IPS-15b (cell line): ENCODE results near the gene GRID1.

Experiments
- H3K27me3 ChIP-seq: one replicate; pipeline ENCODE4 v1.6.1; 2013; ENCODE audit warnings: low read length; ENCODE audit not compliant: control insufficient read depth, insufficient read depth
- H3K36me3 ChIP-seq: one replicate; pipeline ENCODE4 v1.6.1; 2013; ENCODE audit warnings: low read length; ENCODE audit not compliant: control insufficient read depth, insufficient read depth
- H3K4me1 ChIP-seq: one replicate; pipeline ENCODE4 v1.6.1; 2013; ENCODE audit warnings: mild to moderate bottlenecking, low read length; ENCODE audit not compliant: control insufficient read depth, insufficient read depth
- H3K4me3 ChIP-seq: one replicate; pipeline ENCODE4 v1.5.1; 2013; ENCODE audit warnings: low read depth, low read length
- H3K9ac ChIP-seq: one replicate; pipeline ENCODE4 v1.6.1; 2013; ENCODE audit warnings: low read depth, mild to moderate bottlenecking, low read length
- H3K9me3 ChIP-seq: one replicate; pipeline ENCODE4 v1.6.1; 2013; ENCODE audit warnings: mild to moderate bottlenecking, low read length; ENCODE audit not compliant: control insufficient read depth, insufficient read depth

Gene GRID1

DNA sequence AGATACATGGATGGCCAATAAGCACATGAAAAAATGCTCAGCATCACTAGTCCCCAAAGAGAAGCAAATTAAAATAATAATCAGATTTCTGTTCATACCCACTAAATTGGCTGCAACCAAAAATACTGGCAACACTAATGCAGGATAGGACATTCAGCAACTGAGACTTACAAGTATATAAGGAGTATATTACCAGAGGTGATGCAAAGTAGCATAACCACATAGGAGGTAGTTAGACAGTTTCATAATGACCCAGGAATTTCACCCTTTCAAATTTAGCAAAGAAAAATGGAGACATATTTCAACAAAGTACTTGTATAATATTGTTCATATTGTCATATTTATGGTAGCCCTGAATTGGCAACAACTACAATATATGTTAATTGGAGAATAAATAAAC is 727.8 kb downstream of the GRID1 start:
- H3K27me3 ChIP-seq: no peaks in the 10 kb centered on the region
- no peaks in the 10 kb centered on the region for H3K4me1 ChIP-seq
- no peak overlapping the region for H3K9ac ChIP-seq
- no peak overlapping the region for H3K4me3 ChIP-seq
- no peaks in the 10 kb centered on the region for H3K9me3 ChIP-seq
- H3K36me3 ChIP-seq: no peaks in the 10 kb centered on the region

DNA sequence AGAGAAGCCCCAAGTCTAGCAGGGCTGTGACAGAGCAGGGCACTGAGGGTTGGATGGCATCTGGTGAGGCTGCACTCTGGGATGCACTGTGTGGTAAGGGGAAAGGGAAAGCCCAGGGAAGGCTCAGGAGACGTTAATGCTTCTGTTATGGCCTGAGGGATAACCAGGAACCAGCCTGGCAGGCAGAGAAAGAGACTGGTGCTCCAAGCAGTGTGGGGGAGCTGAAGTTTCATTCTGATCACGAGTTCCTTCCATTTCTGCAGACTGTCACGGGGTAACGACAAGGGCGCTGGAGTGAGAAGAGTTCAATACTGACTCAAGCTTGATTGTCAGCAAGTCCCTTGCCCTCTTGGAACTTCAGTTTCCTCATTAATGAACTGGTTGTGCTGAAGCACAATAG is 730.9 kb downstream of the GRID1 start:
- Histone ChIP-seq H3K36me3 (no peaks in the 10 kb centered on the region), H3K4me3 (no peak overlapping the region), H3K4me1 (no peaks in the 10 kb centered on the region), H3K9me3 (no peaks in the 10 kb centered on the region), H3K9ac (no peak overlapping the region), H3K27me3 (no peaks in the 10 kb centered on the region)

- Histone ChIP-seq H3K4me3 (no peak overlapping the region), H3K4me1 (no peaks in the 10 kb centered on the region), H3K9ac (no peak overlapping the region), H3K36me3 (no peaks in the 10 kb centered on the region), H3K9me3 (no peaks in the 10 kb centered on the region), H3K27me3 (no peaks in the 10 kb centered on the region)
These were observed 742.1 kb downstream of the GRID1 start for GRCh38 chr10:85624511-85624910.

GRCh38 chr10:85623758-85624157 is 742.8 kb downstream of the GRID1 start:
- Histone ChIP-seq H3K4me3 (no peak overlapping the region), H3K9ac (no peak overlapping the region), H3K4me1 (no peaks in the 10 kb centered on the region), H3K9me3 (no peaks in the 10 kb centered on the region), H3K27me3 (no peaks in the 10 kb centered on the region), H3K36me3 (no peaks in the 10 kb centered on the region)

DNA sequence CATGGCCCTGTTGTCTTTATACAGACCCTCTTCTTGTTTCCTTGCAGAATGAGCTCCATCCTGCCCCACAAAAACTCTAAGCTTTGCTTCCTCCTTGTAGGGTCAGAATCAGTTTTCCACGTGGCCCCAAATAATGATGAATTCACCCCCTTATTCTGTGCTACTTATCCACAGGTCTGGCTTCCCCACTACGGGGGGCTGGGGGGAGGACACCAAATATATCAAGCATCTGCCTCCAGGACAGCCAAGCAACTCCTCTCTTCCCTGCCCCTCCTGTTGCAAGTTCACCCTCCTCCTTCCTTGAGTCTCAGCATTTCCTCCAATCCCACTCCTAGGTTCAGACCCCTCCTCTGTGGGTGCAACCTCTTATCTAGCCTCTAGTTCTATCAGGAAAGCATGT is 743.3 kb downstream of the GRID1 start:
- H3K4me1 ChIP-seq: no peaks in the 10 kb centered on the region
- H3K27me3 ChIP-seq: no peaks in the 10 kb centered on the region
- H3K9ac ChIP-seq: no peak overlapping the region
- H3K4me3 ChIP-seq: no peak overlapping the region
- no peaks in the 10 kb centered on the region for H3K36me3 ChIP-seq
- no peaks in the 10 kb centered on the region for H3K9me3 ChIP-seq

DNA sequence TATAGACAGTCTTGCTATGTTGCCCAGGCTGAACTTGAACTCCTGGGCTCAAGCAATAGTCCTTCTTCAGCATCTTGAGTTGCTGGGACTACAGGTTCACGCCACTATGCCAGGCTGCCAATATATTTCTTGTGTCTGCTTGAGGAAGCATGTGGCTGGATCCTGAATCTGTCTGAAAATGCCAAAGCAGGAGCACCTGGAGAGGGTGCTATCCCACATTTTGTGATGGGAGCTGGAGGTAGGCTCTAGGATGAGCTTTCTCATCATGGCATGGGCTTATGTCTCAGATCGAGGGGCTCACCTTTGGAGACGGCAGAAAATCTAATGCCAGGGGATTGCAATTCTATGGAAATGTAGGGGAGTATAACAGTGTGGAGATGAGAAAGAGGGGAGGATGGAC is 744.2 kb downstream of the GRID1 start:
- no peaks in the 10 kb centered on the region for H3K4me1 ChIP-seq
- no peak overlapping the region for H3K9ac ChIP-seq
- no peaks in the 10 kb centered on the region for H3K9me3 ChIP-seq
- H3K4me3 ChIP-seq: no peak overlapping the region
- H3K36me3 ChIP-seq: no peaks in the 10 kb centered on the region
- H3K27me3 ChIP-seq: no peaks in the 10 kb centered on the region

- no peaks in the 10 kb centered on the region for H3K9me3 ChIP-seq
- H3K27me3 ChIP-seq: no peaks in the 10 kb centered on the region
- H3K4me1 ChIP-seq: no peaks in the 10 kb centered on the region
- no peaks in the 10 kb centered on the region for H3K36me3 ChIP-seq
- H3K4me3 ChIP-seq: no peak overlapping the region
- H3K9ac ChIP-seq: no peak overlapping the region
These were observed 745.0 kb downstream of the GRID1 start for GRCh38 chr10:85621562-85621961.

DNA sequence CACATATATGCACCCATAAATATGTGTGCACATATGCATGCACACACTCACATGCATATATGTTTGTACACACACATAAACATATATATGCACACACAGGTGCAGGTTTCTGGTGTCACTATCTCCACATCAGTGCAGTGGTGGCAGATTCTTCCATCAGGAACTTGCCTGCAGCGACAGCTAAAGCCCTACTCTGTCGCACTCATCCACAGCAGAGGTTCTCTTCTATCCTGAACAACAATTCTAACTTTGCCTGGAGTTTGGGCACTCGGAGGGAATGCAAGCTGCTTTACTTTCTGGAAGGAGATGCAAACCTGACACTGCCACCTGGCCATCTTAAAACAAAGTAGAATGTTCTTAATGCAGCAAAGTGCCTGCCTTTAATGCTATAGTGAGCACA is 745.8 kb downstream of the GRID1 start:
- Histone ChIP-seq H3K9me3 (no peaks in the 10 kb centered on the region), H3K36me3 (no peaks in the 10 kb centered on the region), H3K9ac (no peak overlapping the region), H3K4me1 (no peaks in the 10 kb centered on the region), H3K27me3 (no peaks in the 10 kb centered on the region), H3K4me3 (no peak overlapping the region)

GRCh38 chr10:85619832-85620231 is 746.8 kb downstream of the GRID1 start:
- Histone ChIP-seq H3K9ac (no peak overlapping the region), H3K27me3 (no peaks in the 10 kb centered on the region)

DNA sequence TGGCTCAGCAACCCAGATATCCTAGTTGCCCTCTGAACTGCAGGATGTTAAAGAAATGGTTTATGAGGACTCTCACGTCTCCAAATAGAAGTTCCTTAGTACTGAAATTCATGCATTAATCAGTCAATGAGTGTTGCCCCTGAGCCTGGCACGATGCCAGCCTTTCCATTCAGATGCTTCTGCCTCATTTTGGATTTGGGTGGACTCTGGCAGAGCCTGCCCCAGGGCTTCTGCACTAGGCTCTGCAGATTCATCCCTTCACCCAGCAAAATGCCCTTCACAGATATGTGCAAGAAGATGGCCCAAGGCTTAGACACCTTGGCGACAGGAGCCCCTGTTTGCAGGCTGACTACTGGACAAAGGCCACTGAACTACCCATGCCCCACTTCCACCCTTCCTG is 747.8 kb downstream of the GRID1 start:
- H3K4me1 ChIP-seq: no peaks in the 10 kb centered on the region
- H3K36me3 ChIP-seq: no peaks in the 10 kb centered on the region
- no peak overlapping the region for H3K9ac ChIP-seq
- H3K9me3 ChIP-seq: no peaks in the 10 kb centered on the region
- H3K27me3 ChIP-seq: no peaks in the 10 kb centered on the region
- H3K4me3 ChIP-seq: no peak overlapping the region

More at GRCh38 chr10:85619832-85620231, 746.8 kb downstream of the GRID1 start:
- H3K9me3 ChIP-seq: no peaks in the 10 kb centered on the region
- H3K36me3 ChIP-seq: no peaks in the 10 kb centered on the region
- H3K4me1 ChIP-seq: no peaks in the 10 kb centered on the region
- no peak overlapping the region for H3K4me3 ChIP-seq

- H3K9me3 ChIP-seq: no peaks in the 10 kb centered on the region
- H3K4me1 ChIP-seq: no peaks in the 10 kb centered on the region
- H3K36me3 ChIP-seq: no peaks in the 10 kb centered on the region
- no peak overlapping the region for H3K9ac ChIP-seq
- H3K27me3 ChIP-seq: no peaks in the 10 kb centered on the region
- no peak overlapping the region for H3K4me3 ChIP-seq
These were observed 748.6 kb downstream of the GRID1 start for GRCh38 chr10:85617751-85618546.

DNA sequence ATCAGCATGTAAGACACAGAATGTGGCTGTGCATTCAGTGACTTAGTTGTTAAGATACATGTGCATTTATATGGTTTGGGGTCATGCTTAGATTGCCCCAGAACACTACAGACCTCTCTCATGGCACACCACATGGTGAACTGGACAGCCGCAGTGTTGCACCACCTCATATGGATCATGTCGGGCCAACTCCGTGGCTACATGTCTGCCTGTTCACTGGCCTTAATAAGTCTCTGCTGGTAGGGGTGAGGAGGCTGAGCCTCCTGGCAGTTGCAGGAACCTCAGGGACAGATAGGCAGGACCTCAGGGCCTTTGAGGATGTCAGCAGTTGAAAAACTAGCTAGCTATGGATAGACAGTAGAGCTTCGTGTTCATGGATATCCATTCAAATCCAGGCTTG is 751.0 kb downstream of the GRID1 start:
- Histone ChIP-seq H3K9ac (no peak overlapping the region), H3K27me3 (no peaks in the 10 kb centered on the region), H3K4me3 (no peak overlapping the region), H3K36me3 (no peaks in the 10 kb centered on the region), H3K4me1 (no peaks in the 10 kb centered on the region), H3K9me3 (no peaks in the 10 kb centered on the region)
